Naive thymus-derived CD4-positive, alpha-beta T cell (primary cell): ENCODE measurements around the gene ABI2. TPM values are rescaled to one million over a fixed set of nuclear protein-coding genes. Genes with fewer than 3 reads are reported as not detected.

Source experiments
- ATAC-seq: fragments of 150-1000 bp; cut with Tn5 transposase; 2 replicates; pipeline ENCODE4 v1.10.0; 2021; ENCODE audit warnings: mild to moderate bottlenecking, moderate library complexity
- CTCF ChIA-PET: fragments of 350-600 bp; sonication (Branson Sonifier 250); formaldehyde crosslinking; loops from one replicate; lab custom pipeline; 2021; ENCODE audit warnings: antibody characterized with exemption; lab: Charles Lee
- POLR2A ChIA-PET: fragments of 350-600 bp; sonication (Branson Sonifier 250); formaldehyde crosslinking; loops from one replicate; lab custom pipeline; 2021; ENCODE audit warnings: antibody characterized with exemption, inconsistent platforms; lab: Charles Lee
- DNase-seq, 9 donors: peaks; one replicate each; pipeline versions ENCODE4 v3.0.0 to v3.0.0-alpha.2; 2020 to 2022; ENCODE audit warnings: mixed read lengths in 1 of 9
- H3K27ac ChIP-seq: one replicate; pipeline ENCODE4 v1.7.0; 2013; ENCODE audit warnings: mild to moderate bottlenecking, low read depth, low read length, moderate library complexity
- H3K27me3 ChIP-seq, 2 donors: one replicate each; pipeline ENCODE4 v1.7.0; 2013; ENCODE audit warnings: low read length in 2 of 2, mild to moderate bottlenecking in 2 of 2, moderate library complexity in 2 of 2; ENCODE audit not compliant: control insufficient read depth in 2 of 2, insufficient read depth in 2 of 2
- H3K36me3 ChIP-seq, 3 experiments: 1 replicate in 2 of 3; 2 replicates in 1 of 3; pipeline ENCODE4 v1.7.0; 2013; ENCODE audit warnings: low read length in 3 of 3, mild to moderate bottlenecking in 3 of 3, moderate library complexity in 1 of 3; ENCODE audit not compliant: insufficient read depth in 3 of 3, control insufficient read depth in 2 of 3
- H3K4me1 ChIP-seq, 2 donors: one replicate each; pipeline ENCODE4 v1.7.0; 2013; ENCODE audit warnings: low read length in 2 of 2, mild to moderate bottlenecking in 2 of 2, moderate library complexity in 1 of 2; ENCODE audit not compliant: control insufficient read depth in 2 of 2, insufficient read depth in 2 of 2
- H3K4me3 ChIP-seq: 2 replicates; pipeline ENCODE4 v1.7.0; 2013; ENCODE audit warnings: mild to moderate bottlenecking, low read length
- H3K9me3 ChIP-seq, 3 experiments: 1 replicate in 2 of 3; 2 replicates in 1 of 3; pipeline ENCODE4 v1.7.0; 2013; ENCODE audit warnings: low read length in 3 of 3; ENCODE audit not compliant: control insufficient read depth in 2 of 3
- H3K27ac Mint-ChIP-seq, 9 donors: one replicate each; pipeline ENCODE4 v1.8.0; 2020 to 2022; ENCODE audit warnings: mixed read lengths in 9 of 9, mild to moderate bottlenecking in 8 of 9, moderate library complexity in 5 of 9, inconsistent platforms in 2 of 9
- H3K27me3 Mint-ChIP-seq, 5 donors: one replicate each; pipeline ENCODE4 v1.8.0; 2021 to 2022; ENCODE audit warnings: mixed read lengths in 5 of 5, mild to moderate bottlenecking in 1 of 5
- H3K36me3 Mint-ChIP-seq, 5 donors: one replicate each; pipeline ENCODE4 v1.8.0; 2020 to 2022; ENCODE audit warnings: mixed read lengths in 5 of 5, mild to moderate bottlenecking in 3 of 5, inconsistent platforms in 1 of 5
- H3K4me1 Mint-ChIP-seq, 7 donors: one replicate each; pipeline ENCODE4 v1.8.0; 2020 to 2022; ENCODE audit warnings: mixed read lengths in 7 of 7, mild to moderate bottlenecking in 3 of 7, inconsistent platforms in 1 of 7
- H3K4me3 Mint-ChIP-seq, 10 donors: one replicate each; pipeline ENCODE4 v1.8.0; 2020 to 2022; ENCODE audit warnings: mild to moderate bottlenecking in 10 of 10, mixed read lengths in 10 of 10, moderate library complexity in 6 of 10, inconsistent platforms in 2 of 10
- H3K9me3 Mint-ChIP-seq, 11 donors: one replicate each; pipeline ENCODE4 v1.8.0; 2020 to 2022; ENCODE audit warnings: mixed read lengths in 11 of 11, mild to moderate bottlenecking in 4 of 11, inconsistent platforms in 1 of 11, moderate library complexity in 1 of 11
- intact Hi-C, 2 donors: fragments of 100-400 bp; cut with micrococcal nuclease; formaldehyde crosslinking; loops; one replicate each; pipeline ENCODE4 v1.15.1; 2023
- polyA plus RNA-seq, 2 donors: library from polyadenylated mRNA; unstranded; fragments of 300-500 nt; fragmentation: Illumina TruSeq; gene quantifications; one replicate each; pipeline ENCODE4 v1.2.3, GENCODE V29; 2021
- total RNA-seq, 6 experiments: library from RNA in 5 of 6; stranded (reverse) in 5 of 6; gene quantifications; 1 replicate in 5 of 6; 2 replicates in 1 of 6; pipeline ENCODE4 v1.2.3 and lab custom pipeline; 2021 to 2026

ABI2 gene
- total RNA-seq (10 to 100 TPM; 19.5 to 41.5 (median 28.2) TPM), polyA plus RNA-seq (10 to 100 TPM; 18.7 to 33.3 TPM), total RNA-seq (lab: John Stamatoyannopoulos, UW) (48.7 reads per million, percentile 71 among the genes with 10 or more reads in this experiment)

- Mint-ChIP-seq H3K4me1 (peaks cover 21 to 40% (median 33%) of the 10 kb centered on the region in 7 donors), H3K36me3 (peaks cover 0 to under 1% (median 0%) of the 10 kb centered on the region in 5 donors), H3K9me3 (no peaks in the 10 kb centered on the region), H3K27me3 (no peaks in the 10 kb centered on the region), H3K27ac (peak within 1 kb of the TSS; percentile 72 to 96 (median 90)), H3K4me3 (peak within 1 kb of the TSS; percentile 85 to 97 (median 93))
- POLR2A ChIA-PET, result interaction anchor here (0.9 kb wide), 1 partner anchor 105 kb away, joined by 3 read pairs; no protein-coding TSS in a partner anchor
- Histone ChIP-seq H3K4me1 (peaks cover 7 to 15% of the 10 kb centered on the region in 2 donors), H3K27me3 (no peaks in the 10 kb centered on the region), H3K36me3 (peaks cover 0 to 3% (median 0%) of the 10 kb centered on the region in 3 experiments), H3K9me3 (no peaks in the 10 kb centered on the region), H3K27ac (peak within 1 kb of the TSS; percentile 72), H3K4me3 (peak within 1 kb of the TSS; percentile 84)
- CTCF ChIA-PET, result no interaction called here
- DNase-seq, result peak; percentile 27 to 81 (median 51)
- ATAC-seq, result peak; percentile 71
- intact Hi-C loops, result loop anchor here (1.0 to 5.0 kb wide), 9 partner anchors 89 to 1091 kb away; partner anchors contain the start of genes CYP20A1 (in 2 of the 2), NBEAL1 (in 2 of the 2), BMPR2 (in 1 of the 2) and CARF (in 1 of the 2)
Observed at GRCh38 chr2:203327901-203328759, at the start of gene ABI2. ABI2 (plus strand) TSS chr2:203328394; CDS start chr2:203328515, 121 bp downstream.

DNA sequence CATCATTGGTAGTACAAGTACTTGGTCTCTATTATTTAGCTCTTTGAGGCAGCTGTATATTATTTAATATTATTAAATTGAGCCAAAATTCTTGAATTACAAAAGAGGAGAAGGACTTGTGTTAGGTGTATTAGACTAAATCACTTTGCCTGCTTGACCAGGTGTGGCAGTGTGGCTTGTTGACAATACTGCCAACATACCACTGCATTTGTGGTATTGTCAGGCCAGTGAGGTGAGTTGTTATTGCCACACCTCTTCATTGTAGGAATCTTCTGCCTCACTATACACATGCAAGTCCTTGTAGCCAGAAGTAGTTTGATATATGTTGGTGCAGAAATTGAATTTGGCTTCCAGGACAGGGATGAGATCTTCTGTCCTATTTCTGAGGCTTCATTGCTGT is 48.9 kb upstream of the ABI2 start:
- DNase-seq, result no peak
- Histone ChIP-seq H3K36me3 (peaks cover 14 to 62% (median 24%) of the 10 kb centered on the region in 3 experiments), H3K4me1 (no peaks in the 10 kb centered on the region), H3K4me3 (no peak overlapping the region), H3K27me3 (no peaks in the 10 kb centered on the region), H3K9me3 (no peaks in the 10 kb centered on the region), H3K27ac (no peak overlapping the region)
- ChIA-PET CTCF (no interaction called here), POLR2A (no interaction called here)
- Mint-ChIP-seq H3K9me3 (no peaks in the 10 kb centered on the region), H3K4me3 (no peak overlapping the region), H3K36me3 (peaks cover 9 to 38% (median 25%) of the 10 kb centered on the region in 5 donors), H3K27ac (no peak overlapping the region), H3K4me1 (peaks cover 0 to 8% (median 0%) of the 10 kb centered on the region in 7 donors), H3K27me3 (no peaks in the 10 kb centered on the region)
- intact Hi-C loops, result no loop called here
- ATAC-seq, result no peak

- Histone ChIP-seq H3K27ac (no peak overlapping the region), H3K9me3 (no peaks in the 10 kb centered on the region), H3K36me3 (peaks cover 14 to 71% (median 24%) of the 10 kb centered on the region in 3 experiments), H3K4me3 (no peak overlapping the region), H3K27me3 (no peaks in the 10 kb centered on the region), H3K4me1 (no peaks in the 10 kb centered on the region)
- H3K4me3 Mint-ChIP-seq, result no peak overlapping the region
- ATAC-seq (no peak), DNase-seq (no peak)
- CTCF ChIA-PET, result no interaction called here
- H3K9me3 Mint-ChIP-seq, result no peaks in the 10 kb centered on the region
- intact Hi-C loops, result loop anchor here in 1 of 2 donors (10.0 kb wide), 1 partner anchor 534 kb away; no protein-coding TSS in a partner anchor
- H3K27me3 Mint-ChIP-seq, result no peaks in the 10 kb centered on the region
- H3K36me3 Mint-ChIP-seq, result peaks cover 9 to 44% (median 29%) of the 10 kb centered on the region in 5 donors
- H3K27ac Mint-ChIP-seq, result no peak overlapping the region
- H3K4me1 Mint-ChIP-seq, result peaks cover 0 to 8% (median 0%) of the 10 kb centered on the region in 7 donors
- POLR2A ChIA-PET, result no interaction called here
Observed at GRCh38 chr2:203280428-203281064, 47.6 kb upstream of the ABI2 start.

DNA sequence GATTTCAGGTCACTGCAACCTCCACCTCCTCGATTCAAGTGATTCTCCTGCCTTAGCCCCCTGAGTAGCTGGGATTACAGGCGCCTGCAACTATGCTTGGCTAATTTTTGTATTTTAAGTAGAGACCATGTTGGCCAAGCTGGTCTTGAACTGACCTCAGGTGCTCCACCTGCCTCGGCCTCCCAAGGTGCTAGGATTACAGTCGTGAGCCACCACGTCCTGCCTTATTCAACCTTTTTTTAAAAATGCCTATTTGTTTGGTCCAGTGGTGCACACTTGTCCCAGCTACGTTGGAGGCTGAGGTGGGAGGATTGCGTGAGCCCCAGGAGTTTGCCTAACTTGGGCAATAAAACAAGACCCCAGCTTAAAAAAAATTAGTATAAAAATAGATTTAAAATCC is 46.1 kb upstream of the ABI2 start:
- Histone ChIP-seq H3K4me3 (no peak overlapping the region), H3K27me3 (no peaks in the 10 kb centered on the region), H3K27ac (no peak overlapping the region), H3K4me1 (no peaks in the 10 kb centered on the region), H3K9me3 (no peaks in the 10 kb centered on the region), H3K36me3 (peaks cover 10 to 74% (median 30%) of the 10 kb centered on the region in 3 experiments)
- intact Hi-C loops, result loop anchor here in 1 of 2 donors (10.0 kb wide), 1 partner anchor 533 kb away; no protein-coding TSS in a partner anchor
- H3K4me1 Mint-ChIP-seq, result peaks cover 0 to 4% (median 0%) of the 10 kb centered on the region in 7 donors
- ChIA-PET POLR2A (interaction anchor here (0.6 kb wide), 1 partner anchor 116 kb away, joined by 3 read pairs; no protein-coding TSS in a partner anchor), CTCF (interaction anchor here (1.0 kb wide), 1 partner anchor 14 kb away, joined by 6 read pairs; no protein-coding TSS in a partner anchor)
- no peak overlapping the region for H3K27ac Mint-ChIP-seq
- H3K27me3 Mint-ChIP-seq, result no peaks in the 10 kb centered on the region
- DNase-seq (no peak), ATAC-seq (no peak)
- no peak overlapping the region for H3K4me3 Mint-ChIP-seq
- H3K36me3 Mint-ChIP-seq, result peaks cover 3 to 47% (median 15%) of the 10 kb centered on the region in 5 donors
- H3K9me3 Mint-ChIP-seq, result no peaks in the 10 kb centered on the region

DNA sequence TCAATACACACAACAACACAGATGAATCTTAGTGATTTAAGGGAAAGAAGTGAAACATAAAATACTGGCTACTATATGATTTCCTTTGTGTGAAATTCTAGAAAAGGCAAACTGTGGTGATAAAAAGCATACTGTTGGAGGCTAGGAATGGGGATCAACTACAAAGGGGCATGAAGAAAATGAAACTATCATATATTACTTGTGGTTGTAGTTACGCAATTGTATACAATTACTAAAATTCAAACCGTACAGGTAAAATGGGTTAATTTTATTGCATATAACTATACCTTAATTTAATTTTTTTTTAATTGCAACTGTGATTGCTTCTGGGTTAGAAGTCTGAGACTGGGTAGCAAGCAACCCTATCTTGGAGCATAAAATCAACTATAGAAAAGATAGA is 41.7 kb upstream of the ABI2 start:
- no peak overlapping the region for H3K27ac ChIP-seq
- peaks cover 0 to 8% (median 0%) of the 10 kb centered on the region in 7 donors for H3K4me1 Mint-ChIP-seq
- H3K4me1 ChIP-seq, result no peaks in the 10 kb centered on the region
- no peak overlapping the region for H3K4me3 ChIP-seq
- H3K4me3 Mint-ChIP-seq, result no peak overlapping the region
- CTCF ChIA-PET, result no interaction called here
- no peaks in the 10 kb centered on the region for H3K27me3 Mint-ChIP-seq
- intact Hi-C loops, result loop anchor here in 1 of 2 donors (10.0 kb wide), 1 partner anchor 528 kb away; no protein-coding TSS in a partner anchor
- H3K27me3 ChIP-seq, result no peaks in the 10 kb centered on the region
- POLR2A ChIA-PET, result no interaction called here
- peak overlapping the region in 1 of 9 donors; percentile 6 for H3K27ac Mint-ChIP-seq
- H3K9me3 Mint-ChIP-seq, result no peaks in the 10 kb centered on the region
- peaks cover 0 to 60% (median 7%) of the 10 kb centered on the region in 3 experiments for H3K36me3 ChIP-seq
- peaks cover 7 to 39% (median 16%) of the 10 kb centered on the region in 5 donors for H3K36me3 Mint-ChIP-seq
- ATAC-seq (no peak), DNase-seq (no peak)
- H3K9me3 ChIP-seq, result no peaks in the 10 kb centered on the region

DNA sequence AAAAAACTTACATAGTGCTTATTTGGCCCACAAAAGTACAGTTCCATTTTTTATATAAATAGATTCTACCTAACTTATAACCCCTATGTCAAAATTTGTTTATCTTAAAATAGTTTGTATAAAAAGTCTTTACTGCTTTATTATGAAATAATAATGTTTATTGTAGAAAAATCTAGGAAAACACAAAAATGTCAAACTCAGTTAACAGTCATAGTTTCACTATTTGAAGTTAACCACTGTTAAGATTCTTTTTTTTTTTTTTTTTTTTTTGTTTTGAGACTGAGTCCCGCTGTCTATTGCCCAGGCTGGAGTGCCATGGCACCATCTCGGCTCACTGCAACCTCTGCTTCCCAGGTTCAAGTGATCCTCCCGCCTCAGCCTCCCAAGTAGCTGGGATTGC is 26.5 kb upstream of the ABI2 start:
- intact Hi-C loops, result no loop called here
- H3K27me3 ChIP-seq, result no peaks in the 10 kb centered on the region
- ChIA-PET CTCF (no interaction called here), POLR2A (no interaction called here)
- peaks cover 0 to 26% (median 7%) of the 10 kb centered on the region in 5 donors for H3K36me3 Mint-ChIP-seq
- no peak overlapping the region for H3K4me3 ChIP-seq
- H3K27ac Mint-ChIP-seq, result no peak overlapping the region
- ATAC-seq (no peak), DNase-seq (no peak)
- no peaks in the 10 kb centered on the region for H3K9me3 ChIP-seq
- H3K27me3 Mint-ChIP-seq, result no peaks in the 10 kb centered on the region
- no peaks in the 10 kb centered on the region for H3K9me3 Mint-ChIP-seq
- H3K36me3 ChIP-seq, result no peaks in the 10 kb centered on the region
- H3K4me1 Mint-ChIP-seq, result no peaks in the 10 kb centered on the region
- no peaks in the 10 kb centered on the region for H3K4me1 ChIP-seq
- H3K4me3 Mint-ChIP-seq, result no peak overlapping the region
- no peak overlapping the region for H3K27ac ChIP-seq
